Body of pancreas (tissue), 4 donors: Measurements from ENCODE around the gene RHOBTB1.

Source experiments
- CTCF ChIP-seq, 7 experiments: fragments of 450-650 bp in 4 of 7; fragments of 200-600 bp in 3 of 7; sonication (generic) in 3 of 7; IDR thresholded peaks; one replicate each; pipeline ENCODE4 v1.5.1; 2016 to 2019; ENCODE audit warnings: antibody characterized with exemption in 7 of 7
- POLR2A ChIP-seq, 3 donors: fragments of 450-650 bp; IDR thresholded peaks; one replicate each; pipeline ENCODE4 v1.6.1; 2016; ENCODE audit warnings: antibody characterized with exemption in 3 of 3, mild to moderate bottlenecking in 2 of 3

- no peak for TF ChIP-seq CTCF (IDR thresholded peaks at IDR 0.05)
- TF ChIP-seq POLR2A (IDR thresholded peaks at IDR 0.05): no peak
Observed at GRCh38 chr10:60978287-60979115, 34.5 kb upstream of the RHOBTB1 start.
